ENCODE data around the gene BARD1. TPM values are rescaled to one million over a fixed set of nuclear protein-coding genes. Genes with fewer than 3 reads are reported as not detected.

BARD1 gene
- total RNA-seq, 4 donors from 2014 or later = 7.5 to 25.0 (median 17.7) TPM

DNA sequence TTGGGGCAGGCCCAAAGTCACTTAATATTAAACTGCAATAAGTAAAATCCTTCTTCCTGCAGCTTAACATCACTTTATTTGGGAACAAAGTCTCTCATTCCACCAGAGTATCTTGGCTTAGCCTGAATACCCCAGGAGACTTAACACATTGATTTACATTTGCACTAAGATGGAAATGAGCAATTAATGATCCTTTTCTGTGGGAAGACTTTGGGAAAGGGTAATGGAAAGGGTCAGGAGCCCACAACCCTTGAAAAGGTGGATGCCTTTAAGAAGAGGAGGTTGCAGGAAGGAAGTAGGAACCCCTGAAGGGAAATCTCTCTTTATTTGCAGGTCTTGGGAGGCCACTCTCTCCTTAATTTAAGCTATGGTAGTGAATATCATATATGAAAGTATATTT is 28.0 kb upstream of the BARD1 start:
- H3K36me3 ChIP-seq = no peaks in the 10 kb centered on the region
- no peak overlapping the region for H3K27ac ChIP-seq
- DNase-seq = no peak
- no peaks in the 10 kb centered on the region for H3K4me1 ChIP-seq
- no peaks in the 10 kb centered on the region for H3K27me3 ChIP-seq
- H3K9me3 ChIP-seq = peaks cover 0 to 2% (median 0%) of the 10 kb centered on the region in 3 donors
- no peak overlapping the region for H3K4me3 ChIP-seq
- intact Hi-C loops (cut with DNase I) = no loop called here
- no peak for TF ChIP-seq POLR2A (IDR thresholded peaks at IDR 0.05)
- TF ChIP-seq, protein P1, sequence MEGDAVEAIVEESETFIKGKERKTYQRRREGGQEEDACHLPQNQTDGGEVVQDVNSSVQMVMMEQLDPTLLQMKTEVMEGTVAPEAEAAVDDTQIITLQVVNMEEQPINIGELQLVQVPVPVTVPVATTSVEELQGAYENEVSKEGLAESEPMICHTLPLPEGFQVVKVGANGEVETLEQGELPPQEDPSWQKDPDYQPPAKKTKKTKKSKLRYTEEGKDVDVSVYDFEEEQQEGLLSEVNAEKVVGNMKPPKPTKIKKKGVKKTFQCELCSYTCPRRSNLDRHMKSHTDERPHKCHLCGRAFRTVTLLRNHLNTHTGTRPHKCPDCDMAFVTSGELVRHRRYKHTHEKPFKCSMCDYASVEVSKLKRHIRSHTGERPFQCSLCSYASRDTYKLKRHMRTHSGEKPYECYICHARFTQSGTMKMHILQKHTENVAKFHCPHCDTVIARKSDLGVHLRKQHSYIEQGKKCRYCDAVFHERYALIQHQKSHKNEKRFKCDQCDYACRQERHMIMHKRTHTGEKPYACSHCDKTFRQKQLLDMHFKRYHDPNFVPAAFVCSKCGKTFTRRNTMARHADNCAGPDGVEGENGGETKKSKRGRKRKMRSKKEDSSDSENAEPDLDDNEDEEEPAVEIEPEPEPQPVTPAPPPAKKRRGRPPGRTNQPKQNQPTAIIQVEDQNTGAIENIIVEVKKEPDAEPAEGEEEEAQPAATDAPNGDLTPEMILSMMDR (IDR thresholded peaks at IDR 0.05) = no peak

- no peak for DNase-seq
- no peak overlapping the region for H3K4me3 ChIP-seq
- H3K36me3 ChIP-seq = no peaks in the 10 kb centered on the region
- intact Hi-C loops (cut with DNase I) = no loop called here
- TF ChIP-seq, protein P1 (IDR thresholded peaks at IDR 0.05) = no peak
- no peak for TF ChIP-seq POLR2A (IDR thresholded peaks at IDR 0.05)
- H3K27me3 ChIP-seq = no peaks in the 10 kb centered on the region
- peaks cover 0 to 2% (median 0%) of the 10 kb centered on the region in 3 donors for H3K9me3 ChIP-seq
- H3K27ac ChIP-seq = no peak overlapping the region
- no peaks in the 10 kb centered on the region for H3K4me1 ChIP-seq
These were observed 27.1 kb upstream of the BARD1 start for GRCh38 chr2:214836568-214836967.

DNA sequence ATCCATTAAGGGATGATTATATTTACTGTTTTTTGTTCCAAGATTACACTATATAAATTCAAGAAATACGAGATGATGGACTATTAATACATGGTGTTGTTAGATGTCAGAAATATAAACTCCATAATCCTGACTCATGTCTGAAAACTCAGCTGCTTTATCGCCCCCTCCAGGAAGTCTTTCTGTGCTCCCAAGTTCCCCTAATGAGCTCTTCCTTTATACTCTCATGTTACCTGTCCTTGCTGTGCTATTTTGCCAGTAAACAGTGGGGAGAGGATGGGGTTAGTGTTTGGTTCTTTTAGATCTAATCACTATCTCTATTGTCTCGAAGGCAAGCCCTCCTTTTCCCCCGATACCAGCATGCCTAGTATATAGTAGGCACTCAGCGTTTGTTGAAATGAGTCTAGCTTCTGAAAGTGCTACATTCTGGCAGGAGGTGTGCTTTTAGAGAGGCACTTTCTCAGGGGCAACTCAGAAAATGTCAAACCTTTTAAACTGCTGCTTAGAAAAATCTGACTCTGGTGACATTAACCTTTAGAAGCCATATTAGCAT is 21.4 kb upstream of the BARD1 start:
- no peak overlapping the region for H3K4me3 ChIP-seq
- H3K27ac ChIP-seq = no peak overlapping the region
- H3K36me3 ChIP-seq = no peaks in the 10 kb centered on the region
- no peak for DNase-seq
- intact Hi-C loops (cut with DNase I) = no loop called here
- H3K9me3 ChIP-seq = no peaks in the 10 kb centered on the region
- H3K27me3 ChIP-seq = no peaks in the 10 kb centered on the region
- no peaks in the 10 kb centered on the region for H3K4me1 ChIP-seq
- TF ChIP-seq, protein P1 (IDR thresholded peaks at IDR 0.05) = peak in 5 of 6 experiments; percentile 4 to 34 (median 15)
- TF ChIP-seq POLR2A (IDR thresholded peaks at IDR 0.05) = no peak
- WGBS, 2 donors = 68 to 78% methylated on average over 5 of the region's 5 CpGs

DNA sequence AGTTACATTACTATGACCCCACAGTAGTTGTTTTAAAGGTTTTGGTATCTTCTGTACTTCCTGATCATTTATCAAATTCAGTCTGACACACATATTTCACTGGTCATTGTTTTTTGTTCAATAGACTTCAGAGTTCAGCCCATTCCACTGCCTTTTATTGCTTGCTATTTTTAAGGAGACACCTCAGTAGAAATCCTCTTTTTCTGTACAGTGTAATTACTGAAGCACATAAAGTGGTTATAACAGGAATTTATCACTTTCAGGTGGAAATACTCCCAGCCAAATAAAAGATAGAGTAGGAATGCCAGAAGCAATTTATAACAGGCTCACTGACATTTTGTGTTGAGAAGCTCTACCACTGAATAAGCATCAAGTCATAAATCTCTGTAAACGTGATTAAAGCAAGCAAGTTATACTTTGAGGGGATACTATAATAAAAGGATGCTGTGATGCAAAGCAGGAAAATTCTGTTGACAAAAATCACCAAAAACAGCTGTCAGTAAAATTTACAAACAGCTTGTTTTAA is 6.6 kb upstream of the BARD1 start:
- H3K36me3 ChIP-seq = no peaks in the 10 kb centered on the region
- H3K4me1 ChIP-seq = peaks cover 0 to 5% (median 0%) of the 10 kb centered on the region in 3 donors
- no peak overlapping the region for H3K27ac ChIP-seq
- 25 to 30% methylated on average over 1 of the region's 1 CpG for WGBS, 2 donors
- H3K9me3 ChIP-seq = no peaks in the 10 kb centered on the region
- no peak overlapping the region for H3K4me3 ChIP-seq
- intact Hi-C loops (cut with DNase I) = no loop called here
- H3K27me3 ChIP-seq = no peaks in the 10 kb centered on the region
- no peak for DNase-seq
- TF ChIP-seq, protein P1 (IDR thresholded peaks at IDR 0.05) = no peak
- TF ChIP-seq POLR2A (IDR thresholded peaks at IDR 0.05) = no peak

GRCh38 chr2:214810671-214811070 is 1.2 kb upstream of the BARD1 start:
- TF ChIP-seq, protein P1 (IDR thresholded peaks at IDR 0.05) = no peak
- TF ChIP-seq POLR2A (IDR thresholded peaks at IDR 0.05) = no peak
- Histone ChIP-seq H3K27ac (peak overlapping the region in 3 of 4 donors; percentile 96 to 98 (median 98)), H3K27me3 (no peaks in the 10 kb centered on the region), H3K9me3 (no peaks in the 10 kb centered on the region), H3K4me3 (peak overlapping the region; percentile 58 to 95 (median 80)), H3K4me1 (peaks cover 0 to 40% (median 4%) of the 10 kb centered on the region in 3 donors), H3K36me3 (no peaks in the 10 kb centered on the region)
- DNase-seq = no peak
- intact Hi-C loops (cut with DNase I) = no loop called here
- 59 to 76% methylated on average over 14 of the region's 14 CpGs for WGBS, 2 donors

Data from esophagus squamous epithelium (tissue), 5 donors.